Fibroblast of mammary gland (primary cell): ENCODE measurements around the gene CMPK1.
A peak's percentile ranks its signal among the peaks of the same experiment; 100 is the strongest.

ENCODE experiments used
- DNase-seq: peaks from one replicate; pipeline ENCODE4 v3.0.0-alpha.2; 2010; ENCODE audit warnings: low read depth
- H3K4me3 ChIP-seq: 2 replicates; pipeline ENCODE4 v1.5.1; 2011; ENCODE audit warnings: low read depth, mild to moderate bottlenecking, low read length, moderate library complexity; ENCODE audit not compliant: control insufficient read depth
- TF ChIP-seq, protein P1 (sequence below): conservative IDR thresholded peaks from 2 replicates; pipeline ENCODE4 v1.5.1; 2011; ENCODE audit warnings: low read depth, low read length, inconsistent platforms; ENCODE audit not compliant: control insufficient read depth, insufficient read depth

Gene CMPK1

DNA sequence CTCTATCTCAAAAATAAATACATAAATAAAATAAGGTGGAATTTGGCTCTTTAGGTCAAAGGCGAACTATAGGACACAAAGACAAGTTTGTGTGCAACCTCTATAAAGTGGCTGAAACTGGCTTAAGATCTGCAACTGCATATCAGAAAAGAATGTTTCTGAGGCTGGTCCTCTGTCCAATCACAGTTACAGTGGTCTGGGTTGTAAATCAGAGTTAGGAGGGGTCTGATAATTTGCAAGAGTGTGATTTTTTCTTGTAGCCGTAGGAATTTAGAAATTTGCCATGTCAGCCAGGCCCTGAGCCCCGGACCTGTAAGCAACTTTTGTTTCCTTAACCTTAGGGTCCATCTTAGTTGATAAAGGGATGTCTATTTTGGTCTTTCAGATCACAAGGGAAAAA, 27.8 kb downstream of the CMPK1 start:
- TF ChIP-seq, protein P1, sequence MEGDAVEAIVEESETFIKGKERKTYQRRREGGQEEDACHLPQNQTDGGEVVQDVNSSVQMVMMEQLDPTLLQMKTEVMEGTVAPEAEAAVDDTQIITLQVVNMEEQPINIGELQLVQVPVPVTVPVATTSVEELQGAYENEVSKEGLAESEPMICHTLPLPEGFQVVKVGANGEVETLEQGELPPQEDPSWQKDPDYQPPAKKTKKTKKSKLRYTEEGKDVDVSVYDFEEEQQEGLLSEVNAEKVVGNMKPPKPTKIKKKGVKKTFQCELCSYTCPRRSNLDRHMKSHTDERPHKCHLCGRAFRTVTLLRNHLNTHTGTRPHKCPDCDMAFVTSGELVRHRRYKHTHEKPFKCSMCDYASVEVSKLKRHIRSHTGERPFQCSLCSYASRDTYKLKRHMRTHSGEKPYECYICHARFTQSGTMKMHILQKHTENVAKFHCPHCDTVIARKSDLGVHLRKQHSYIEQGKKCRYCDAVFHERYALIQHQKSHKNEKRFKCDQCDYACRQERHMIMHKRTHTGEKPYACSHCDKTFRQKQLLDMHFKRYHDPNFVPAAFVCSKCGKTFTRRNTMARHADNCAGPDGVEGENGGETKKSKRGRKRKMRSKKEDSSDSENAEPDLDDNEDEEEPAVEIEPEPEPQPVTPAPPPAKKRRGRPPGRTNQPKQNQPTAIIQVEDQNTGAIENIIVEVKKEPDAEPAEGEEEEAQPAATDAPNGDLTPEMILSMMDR = no peak
- DNase-seq = no peak
- no peak overlapping the region for H3K4me3 ChIP-seq

DNA sequence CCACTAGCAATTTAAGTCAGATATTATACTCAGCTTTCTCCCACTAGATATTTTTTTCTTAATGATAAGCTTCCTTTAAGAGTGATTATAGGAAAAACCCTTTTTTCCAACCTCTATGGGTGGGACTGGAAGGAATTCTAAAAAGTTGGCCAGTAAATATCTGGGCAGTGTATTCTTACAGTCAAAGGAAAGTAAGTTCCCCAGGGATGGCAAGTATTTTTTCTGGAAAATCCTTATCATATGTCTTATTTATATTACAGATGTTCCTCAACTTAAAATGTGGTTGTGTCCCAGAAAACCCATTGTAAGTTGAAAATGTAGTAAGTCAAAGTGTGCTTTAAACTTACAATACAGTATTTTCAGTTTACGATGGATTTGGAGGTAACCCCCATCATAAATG, 29.2 kb downstream of the CMPK1 start:
- H3K4me3 ChIP-seq = no peak overlapping the region
- DNase-seq = no peak
- TF ChIP-seq, protein P1 = no peak

DNA sequence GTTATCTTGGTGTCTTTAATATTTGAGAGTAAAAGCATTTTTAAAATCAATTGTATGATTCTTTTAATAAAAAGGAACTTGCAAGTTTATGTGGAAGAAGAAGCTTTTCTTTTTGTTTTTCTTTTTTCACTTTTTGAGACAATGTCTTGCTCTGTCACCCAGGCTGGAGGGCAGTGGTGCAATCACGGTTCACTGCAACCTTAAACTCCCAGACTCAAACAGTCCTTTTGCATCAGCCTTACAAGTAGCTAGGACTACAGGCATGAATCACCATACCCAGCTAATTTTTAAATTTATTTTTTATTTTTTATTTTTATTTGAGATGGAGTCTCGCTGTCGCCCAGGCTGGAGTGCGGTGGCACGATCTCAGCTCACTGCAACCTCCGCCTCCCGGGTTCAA, 34.1 kb downstream of the CMPK1 start:
- TF ChIP-seq, protein P1 = no peak
- DNase-seq = no peak

DNA sequence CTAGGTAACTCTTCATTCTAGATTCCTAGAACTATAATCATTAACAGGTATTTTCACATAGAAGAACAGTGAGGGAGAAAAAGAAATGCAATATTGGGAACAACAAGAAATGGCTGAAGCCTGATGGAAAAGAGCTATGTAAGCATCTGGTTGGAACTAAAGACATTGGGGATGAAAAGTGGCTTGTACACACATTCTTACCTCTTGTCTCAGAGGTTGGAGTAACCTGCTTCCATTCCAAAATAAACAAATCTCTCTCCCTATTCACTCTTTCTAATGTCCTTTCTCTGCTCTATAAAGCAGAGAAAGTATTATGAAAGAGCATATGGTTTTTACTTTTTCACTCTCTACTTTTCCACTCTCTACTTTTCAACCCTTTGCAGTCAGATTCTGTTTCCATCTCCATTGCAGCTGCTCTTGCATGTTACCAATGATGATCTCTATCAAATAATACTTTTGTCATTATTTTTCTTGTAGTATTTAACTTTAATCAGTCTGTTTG, 37.5 kb downstream of the CMPK1 start:
- peak; percentile 36 for DNase-seq
- H3K4me3 ChIP-seq = no peak overlapping the region
- TF ChIP-seq, protein P1 = no peak

More for the DNA sequence above, 34.1 kb downstream of the CMPK1 start:
- H3K4me3 ChIP-seq = no peak overlapping the region

DNA sequence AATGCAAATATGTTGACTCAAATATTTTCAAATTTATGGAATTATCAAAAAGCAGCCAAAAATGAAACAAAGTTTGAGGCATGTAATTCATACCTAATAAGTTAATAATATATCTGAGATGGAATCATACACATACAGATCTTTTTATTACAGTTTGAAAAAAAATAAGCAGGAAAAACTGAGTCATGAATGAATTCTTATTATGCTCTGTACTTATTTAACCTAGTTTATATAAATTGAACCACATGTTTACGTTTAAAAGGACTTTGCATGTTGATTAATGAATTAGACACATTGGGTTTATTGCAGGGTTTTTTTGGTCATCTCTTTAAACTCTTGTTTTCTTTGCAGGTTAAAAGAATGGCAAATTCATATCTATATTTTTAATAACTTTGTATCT, 40.9 kb downstream of the CMPK1 start:
- H3K4me3 ChIP-seq = no peak overlapping the region
- DNase-seq = no peak
- TF ChIP-seq, protein P1 = no peak

DNA sequence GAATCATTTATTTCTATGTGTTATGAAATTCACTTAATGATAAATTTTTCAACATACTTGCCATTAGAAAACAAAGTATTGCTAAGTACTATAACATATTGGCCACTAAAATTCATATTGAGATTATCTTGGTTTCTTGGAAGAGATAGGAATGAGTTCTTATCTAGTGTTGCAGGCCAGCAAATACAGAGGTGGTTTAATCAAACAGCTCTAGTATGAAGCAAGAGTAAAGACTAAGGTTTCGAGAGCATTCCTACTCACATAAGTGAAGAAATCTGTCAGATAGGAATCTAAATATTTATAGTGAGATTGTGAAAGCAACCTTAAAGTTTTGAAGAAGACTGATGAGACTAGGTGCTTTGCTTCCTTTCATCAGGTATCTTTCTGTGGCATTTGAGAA, 44.6 kb downstream of the CMPK1 start:
- DNase-seq = no peak
- H3K4me3 ChIP-seq = no peak overlapping the region
- TF ChIP-seq, protein P1 = no peak

DNA sequence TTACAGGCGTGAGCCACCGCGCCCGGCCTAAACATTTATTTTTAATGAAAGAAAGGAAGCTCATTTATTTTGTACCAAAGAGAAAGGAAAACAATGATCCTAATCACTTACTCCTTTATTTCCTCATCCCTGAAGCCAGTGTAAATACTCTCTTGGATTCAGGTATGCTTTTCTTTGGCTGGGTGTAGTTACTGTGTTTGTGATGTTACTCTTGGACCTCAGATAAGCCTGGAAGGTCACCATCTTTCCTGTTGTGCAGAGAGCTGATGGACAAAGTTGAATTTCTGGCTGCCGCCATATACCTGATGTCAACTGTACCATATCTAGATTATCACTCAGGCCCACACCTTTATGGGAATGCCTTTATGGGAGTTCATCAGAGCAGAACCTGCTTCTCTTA, 47.1 kb downstream of the CMPK1 start:
- H3K4me3 ChIP-seq = no peak overlapping the region
- TF ChIP-seq, protein P1 = no peak
- DNase-seq = no peak
